ENCODE results near the gene ARHGAP20. TPM values are rescaled to one million over a fixed set of nuclear protein-coding genes. Genes with fewer than 3 reads are reported as not detected.
"Not testable (repeated sequence)": the region's sequence is repeated elsewhere in the genome, so short reads cannot be mapped to it uniquely, and the experiment has no call there.

ARHGAP20 gene
- polyA plus RNA-seq, 6 donors from 2014 or later, result 0.05 to 0.63 (median 0.36) TPM

GRCh38 chr11:110634370-110634769 lies 77.9 kb downstream of the ARHGAP20 start:
- no peak for ATAC-seq (ENCODE audit: low read depth in 2 of 2)
- Mint-ChIP-seq H3K4me3 (no peak overlapping the region), H3K9me3 (peaks cover 0 to 7% (median 3%) of the 10 kb centered on the region in 7 donors), H3K27ac (no peak overlapping the region), H3K36me3 (peaks cover 0 to 3% of the 10 kb centered on the region in 2 donors), H3K4me1 (no peaks in the 10 kb centered on the region), H3K27me3 (peaks cover 0 to 8% (median 1%) of the 10 kb centered on the region in 3 donors)
- DNase-seq, result no peak

GRCh38 chr11:110631551-110631950 lies 80.7 kb downstream of the ARHGAP20 start:
- peaks cover 0 to 8% (median 0%) of the 10 kb centered on the region in 3 donors for H3K27me3 Mint-ChIP-seq
- H3K27ac Mint-ChIP-seq, result no peak overlapping the region
- H3K36me3 Mint-ChIP-seq, result peaks cover 0 to 3% of the 10 kb centered on the region in 2 donors
- no peak overlapping the region for H3K4me3 Mint-ChIP-seq
- ATAC-seq (ENCODE audit: low read depth in 2 of 2), result no peak
- peaks cover 0 to 7% (median 0%) of the 10 kb centered on the region in 7 donors for H3K9me3 Mint-ChIP-seq
- DNase-seq, result no peak
- H3K4me1 Mint-ChIP-seq, result no peaks in the 10 kb centered on the region

GRCh38 chr11:110629594-110629993 lies 82.6 kb downstream of the ARHGAP20 start:
- Mint-ChIP-seq H3K4me1 (no peaks in the 10 kb centered on the region), H3K27me3 (peaks cover 0 to 8% (median 0%) of the 10 kb centered on the region in 3 donors), H3K4me3 (no peak overlapping the region), H3K9me3 (peaks cover 0 to 7% (median 0%) of the 10 kb centered on the region in 7 donors), H3K36me3 (peaks cover 0 to 3% of the 10 kb centered on the region in 2 donors), H3K27ac (no peak overlapping the region)
- no peak for ATAC-seq (ENCODE audit: low read depth in 2 of 2)
- no peak for DNase-seq

- Mint-ChIP-seq H3K27ac (no peak overlapping the region), H3K4me3 (no peak overlapping the region), H3K9me3 (peaks cover 0 to 9% (median 4%) of the 10 kb centered on the region in 7 donors), H3K4me1 (no peaks in the 10 kb centered on the region), H3K27me3 (peaks cover 0 to 4% (median 0%) of the 10 kb centered on the region in 3 donors), H3K36me3 (peaks cover 0 to 5% of the 10 kb centered on the region in 2 donors)
- DNase-seq (no peak), ATAC-seq (ENCODE audit: low read depth in 2 of 2) (no peak)
Observed at GRCh38 chr11:110621826-110622225, 90.4 kb downstream of the ARHGAP20 start.

- not testable (repeated sequence) for H3K36me3 Mint-ChIP-seq; ATAC-seq (ENCODE audit: low read depth in 2 of 2); DNase-seq; H3K4me3 Mint-ChIP-seq; H3K27me3 Mint-ChIP-seq; H3K4me1 Mint-ChIP-seq; H3K27ac Mint-ChIP-seq
- peaks cover 0 to 11% (median 4%) of the 10 kb centered on the region in 7 donors for H3K9me3 Mint-ChIP-seq
Observed at GRCh38 chr11:110619366-110619765, 92.9 kb downstream of the ARHGAP20 start.

GRCh38 chr11:110614031-110614430 lies 98.2 kb downstream of the ARHGAP20 start:
- H3K27me3 Mint-ChIP-seq, result no peaks in the 10 kb centered on the region
- no peak for ATAC-seq (ENCODE audit: low read depth in 2 of 2)
- peaks cover 0 to 6% (median 0%) of the 10 kb centered on the region in 7 donors for H3K9me3 Mint-ChIP-seq
- no peak for DNase-seq
- H3K36me3 Mint-ChIP-seq, result no peaks in the 10 kb centered on the region
- no peak overlapping the region for H3K4me3 Mint-ChIP-seq
- H3K27ac Mint-ChIP-seq, result no peak overlapping the region
- no peaks in the 10 kb centered on the region for H3K4me1 Mint-ChIP-seq

- no peak overlapping the region for H3K27ac Mint-ChIP-seq
- ATAC-seq (ENCODE audit: low read depth in 2 of 2) (no peak), DNase-seq (no peak)
- H3K4me1 Mint-ChIP-seq, result no peaks in the 10 kb centered on the region
- no peak overlapping the region for H3K4me3 Mint-ChIP-seq
- H3K36me3 Mint-ChIP-seq, result no peaks in the 10 kb centered on the region
- peaks cover 0 to 6% (median 0%) of the 10 kb centered on the region in 7 donors for H3K9me3 Mint-ChIP-seq
- no peaks in the 10 kb centered on the region for H3K27me3 Mint-ChIP-seq
Observed at GRCh38 chr11:110613197-110613918, 98.9 kb downstream of the ARHGAP20 start.

GRCh38 chr11:110606415-110606814 lies 105.8 kb downstream of the ARHGAP20 start:
- ATAC-seq (ENCODE audit: low read depth in 2 of 2), result no peak
- no peaks in the 10 kb centered on the region for H3K9me3 Mint-ChIP-seq
- peaks cover 0 to 11% (median 0%) of the 10 kb centered on the region in 3 donors for H3K27me3 Mint-ChIP-seq
- H3K4me1 Mint-ChIP-seq, result no peaks in the 10 kb centered on the region
- H3K4me3 Mint-ChIP-seq, result no peak overlapping the region
- H3K36me3 Mint-ChIP-seq, result peaks cover 0 to 11% of the 10 kb centered on the region in 2 donors
- H3K27ac Mint-ChIP-seq, result no peak overlapping the region
- no peak for DNase-seq

GRCh38 chr11:110601936-110602335 lies 110.3 kb downstream of the ARHGAP20 start:
- peaks cover 0 to 7% (median 5%) of the 10 kb centered on the region in 7 donors for H3K9me3 Mint-ChIP-seq
- DNase-seq (no peak), ATAC-seq (ENCODE audit: low read depth in 2 of 2) (no peak)
- no peaks in the 10 kb centered on the region for H3K4me1 Mint-ChIP-seq
- H3K27ac Mint-ChIP-seq, result no peak overlapping the region
- H3K36me3 Mint-ChIP-seq, result peaks cover 0 to 11% of the 10 kb centered on the region in 2 donors
- H3K27me3 Mint-ChIP-seq, result peaks cover 0 to 11% (median 0%) of the 10 kb centered on the region in 3 donors
- H3K4me3 Mint-ChIP-seq, result no peak overlapping the region

- Mint-ChIP-seq H3K27ac (no peak overlapping the region), H3K4me3 (no peak overlapping the region), H3K9me3 (peaks cover 0 to 10% (median 6%) of the 10 kb centered on the region in 7 donors), H3K4me1 (no peaks in the 10 kb centered on the region), H3K27me3 (peaks cover 0 to 6% (median 0%) of the 10 kb centered on the region in 3 donors), H3K36me3 (peaks cover 0 to 11% of the 10 kb centered on the region in 2 donors)
- no peak for DNase-seq
- ATAC-seq (ENCODE audit: low read depth in 2 of 2), result no peak
Observed at GRCh38 chr11:110600322-110600721, 111.9 kb downstream of the ARHGAP20 start.

- ATAC-seq (ENCODE audit: low read depth in 2 of 2) (no peak), DNase-seq (no peak)
- Mint-ChIP-seq H3K9me3 (peaks cover 0 to 10% (median 6%) of the 10 kb centered on the region in 7 donors), H3K36me3 (peaks cover 0 to 6% of the 10 kb centered on the region in 2 donors), H3K27ac (peak overlapping the region in 1 of 6 donors; percentile 16), H3K4me1 (no peaks in the 10 kb centered on the region), H3K4me3 (no peak overlapping the region), H3K27me3 (peaks cover 0 to 4% (median 0%) of the 10 kb centered on the region in 3 donors)
Observed at GRCh38 chr11:110599207-110599606, 113.0 kb downstream of the ARHGAP20 start.

- H3K36me3 Mint-ChIP-seq, result peaks cover 0 to 6% of the 10 kb centered on the region in 2 donors
- H3K4me3 Mint-ChIP-seq, result peak overlapping the region in 1 of 8 donors; percentile 10
- no peaks in the 10 kb centered on the region for H3K4me1 Mint-ChIP-seq
- ATAC-seq (ENCODE audit: low read depth in 2 of 2), result no peak
- H3K27ac Mint-ChIP-seq, result no peak overlapping the region
- H3K27me3 Mint-ChIP-seq, result peaks cover 0 to 6% (median 0%) of the 10 kb centered on the region in 3 donors
- peaks cover 0 to 10% (median 6%) of the 10 kb centered on the region in 7 donors for H3K9me3 Mint-ChIP-seq
- no peak for DNase-seq
Observed at GRCh38 chr11:110598725-110599124, 113.5 kb downstream of the ARHGAP20 start.

GRCh38 chr11:110587972-110588371 lies 124.3 kb downstream of the ARHGAP20 start:
- H3K4me3 Mint-ChIP-seq, result no peak overlapping the region

GRCh38 chr11:110587129-110587528 lies 125.1 kb downstream of the ARHGAP20 start:
- Mint-ChIP-seq H3K36me3 (peaks cover 0 to 14% of the 10 kb centered on the region in 2 donors), H3K4me1 (no peaks in the 10 kb centered on the region), H3K4me3 (no peak overlapping the region), H3K27ac (no peak overlapping the region), H3K9me3 (no peaks in the 10 kb centered on the region), H3K27me3 (peaks cover 0 to 4% (median 0%) of the 10 kb centered on the region in 3 donors)
- ATAC-seq (ENCODE audit: low read depth in 2 of 2) (no peak), DNase-seq (no peak)

More at GRCh38 chr11:110587972-110588371, 124.3 kb downstream of the ARHGAP20 start:
- Mint-ChIP-seq H3K4me1 (no peaks in the 10 kb centered on the region), H3K9me3 (no peaks in the 10 kb centered on the region), H3K27me3 (peaks cover 0 to 4% (median 0%) of the 10 kb centered on the region in 3 donors), H3K27ac (no peak overlapping the region), H3K36me3 (peaks cover 0 to 14% of the 10 kb centered on the region in 2 donors)
- DNase-seq, result no peak
- no peak for ATAC-seq (ENCODE audit: low read depth in 2 of 2)
